ENCODE data around the gene PACRG.

The PACRG gene

DNA sequence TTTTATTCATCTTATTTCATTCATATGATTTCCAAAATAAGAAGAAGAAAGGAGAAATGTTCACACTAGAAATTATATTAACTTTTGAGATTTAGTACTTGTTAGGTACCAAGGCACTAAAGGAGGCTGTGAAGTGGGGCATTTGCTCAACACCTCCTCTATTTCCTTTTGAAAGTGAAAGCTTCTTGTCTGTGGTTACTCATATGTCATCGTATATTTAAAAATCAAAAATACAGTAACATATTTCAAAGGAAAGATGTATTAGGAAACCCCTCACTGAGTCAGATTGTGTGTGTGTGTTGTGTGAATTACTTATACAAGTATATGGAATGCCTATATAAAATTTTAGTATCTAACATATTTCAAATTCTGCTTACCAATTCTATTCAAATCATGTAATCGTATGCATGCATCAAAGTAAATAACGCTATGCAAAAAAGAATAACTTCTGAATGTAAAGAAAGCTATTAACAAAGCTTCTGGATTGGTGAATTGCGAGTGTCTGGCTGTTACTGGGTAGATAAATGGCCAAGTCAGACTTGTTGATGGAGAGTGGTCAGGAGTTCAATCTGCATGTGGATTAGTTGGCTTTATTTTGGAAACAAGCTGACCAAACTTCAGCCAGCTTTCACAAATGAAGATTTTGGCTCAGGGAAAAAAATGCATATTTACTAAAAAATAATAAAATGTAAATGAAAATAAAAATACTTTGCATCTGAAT, 70.9 kb downstream of the PACRG start:
- DNase-seq: no peak

DNA sequence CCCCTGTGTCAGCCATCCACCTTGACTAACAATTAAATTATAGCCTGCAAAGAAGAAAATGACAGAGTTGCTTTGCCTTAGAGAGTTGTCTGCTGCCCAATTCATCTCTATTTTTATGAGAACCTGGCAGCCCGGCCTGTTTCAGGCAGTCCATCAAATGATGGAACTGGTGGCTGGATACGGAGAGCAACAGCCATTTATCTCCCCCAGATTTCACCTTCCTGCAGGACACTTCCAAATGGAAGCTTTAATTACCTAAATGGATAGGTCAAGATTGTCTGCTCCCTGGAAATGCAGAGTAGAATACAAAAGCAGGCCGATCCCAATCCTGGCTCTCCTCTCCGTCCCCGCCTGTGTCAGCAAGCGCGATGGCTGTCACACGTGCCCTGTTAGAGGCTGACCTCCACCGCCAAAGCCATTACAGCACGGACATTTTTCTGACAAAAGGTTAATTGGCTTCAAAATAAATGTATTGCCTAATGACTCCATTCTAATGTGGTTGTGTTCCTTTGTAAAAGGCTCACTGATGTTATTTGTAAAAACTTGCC, 86.7 kb downstream of the PACRG start:
- no peak for DNase-seq

DNA sequence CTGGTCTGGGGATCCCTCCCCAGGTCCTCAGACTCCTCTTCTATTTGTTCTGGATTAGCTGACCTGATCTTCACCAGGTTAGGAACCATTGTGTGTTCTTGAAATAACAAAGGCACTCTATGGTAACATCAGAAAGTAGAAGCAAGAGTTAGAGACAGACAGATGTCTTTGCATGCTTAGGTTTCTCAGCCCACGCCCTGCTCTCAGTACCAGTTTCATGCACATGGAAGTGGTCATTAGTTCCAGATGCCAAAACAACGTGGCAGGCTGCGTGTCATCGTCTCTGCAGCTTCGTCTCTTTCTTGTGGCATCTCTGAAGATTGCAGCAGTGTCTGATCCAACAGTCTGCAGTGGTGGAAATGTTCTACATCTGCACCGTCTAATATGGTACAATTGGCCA, 89.4 kb downstream of the PACRG start:
- DNase-seq: no peak

DNA sequence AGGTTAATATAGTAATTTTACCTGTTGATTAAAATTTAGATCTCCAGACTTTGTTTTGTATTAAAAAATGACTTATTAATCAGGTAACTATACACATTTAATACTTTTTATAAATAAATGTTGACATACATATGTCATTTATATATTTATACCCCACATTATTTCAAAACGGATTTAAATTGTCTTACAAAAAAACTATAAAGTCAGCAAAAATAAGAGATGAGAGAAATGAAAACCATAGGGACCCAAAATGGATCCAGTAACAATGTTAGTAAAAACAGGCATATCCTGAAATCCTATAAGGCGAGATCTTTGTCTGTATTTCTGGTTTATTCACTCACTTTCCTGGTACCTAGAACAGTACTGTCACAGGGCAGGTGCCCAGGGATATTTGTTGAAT, 91.5 kb downstream of the PACRG start:
- no peak for DNase-seq

DNA sequence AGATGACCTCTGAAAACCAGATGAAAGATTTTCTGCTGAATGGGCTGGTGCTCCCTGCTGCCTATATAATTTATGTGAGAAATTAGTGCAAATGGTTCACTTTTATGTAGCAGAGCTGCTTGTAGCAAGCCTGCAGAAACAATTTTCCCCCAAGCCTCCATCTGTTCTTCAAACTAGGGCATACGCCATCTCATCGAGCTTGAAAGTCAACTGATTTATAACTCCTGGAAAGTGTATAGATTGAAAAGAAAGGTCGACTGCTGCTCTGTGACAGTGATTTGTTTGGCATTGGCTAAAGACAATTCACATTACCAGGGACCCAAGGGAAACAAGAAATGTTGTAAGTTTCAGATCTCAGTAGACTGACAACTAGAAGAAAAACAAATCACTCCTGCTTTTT, 93.3 kb downstream of the PACRG start:
- DNase-seq: no peak

DNA sequence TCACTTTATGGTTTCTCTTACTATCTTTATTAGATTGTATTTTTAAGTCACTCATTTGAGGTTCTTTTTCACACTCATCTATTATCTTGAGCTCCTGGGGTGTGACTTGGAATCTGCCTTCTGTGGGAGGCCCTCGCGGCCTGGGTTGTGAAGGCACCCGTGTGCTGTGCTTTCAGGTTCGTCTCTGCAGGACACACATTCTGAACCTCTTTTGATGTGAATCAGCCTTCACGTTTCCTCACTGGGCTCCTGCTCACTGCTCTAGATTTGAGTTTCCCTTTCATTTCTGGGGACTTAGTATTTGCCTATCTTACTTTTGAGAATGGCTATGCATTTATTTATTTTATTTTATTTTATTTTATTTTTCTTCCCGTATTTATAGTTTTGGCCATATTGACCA, 97.8 kb downstream of the PACRG start:
- DNase-seq: no peak

DNA sequence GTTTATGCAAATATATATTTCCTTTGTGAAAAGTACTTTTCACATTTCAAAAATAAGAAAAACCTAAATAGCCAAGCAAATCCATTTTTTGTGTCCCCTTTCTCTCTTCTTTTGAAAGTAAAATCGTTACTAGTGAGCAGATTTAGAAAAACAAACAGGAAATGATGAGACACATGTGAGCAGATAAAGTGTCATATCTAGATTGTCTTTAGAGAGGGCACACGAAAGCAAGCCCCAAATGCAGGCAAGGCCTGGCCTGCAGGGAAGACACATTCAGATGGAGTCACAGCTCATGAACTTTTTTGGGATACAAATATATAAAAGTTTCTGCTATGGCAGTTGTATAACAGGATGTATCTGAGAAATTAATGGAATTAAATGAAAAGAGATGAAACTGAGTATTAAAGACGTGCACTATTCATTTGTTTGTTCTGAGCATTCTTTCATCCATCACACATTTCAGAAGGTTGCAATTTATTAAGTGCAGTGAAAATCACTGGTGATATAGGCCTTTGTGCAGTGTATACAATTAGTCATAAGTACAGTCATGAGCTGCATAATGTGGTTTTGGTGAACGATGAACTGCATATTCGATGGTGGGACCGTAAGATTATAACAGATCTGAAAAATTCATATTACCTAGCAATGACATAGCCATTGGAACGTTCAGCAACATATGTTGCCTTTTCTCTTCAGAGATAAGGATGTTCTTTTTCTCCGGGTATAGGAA, 101.4 kb downstream of the PACRG start:
- no peak for DNase-seq

DNA sequence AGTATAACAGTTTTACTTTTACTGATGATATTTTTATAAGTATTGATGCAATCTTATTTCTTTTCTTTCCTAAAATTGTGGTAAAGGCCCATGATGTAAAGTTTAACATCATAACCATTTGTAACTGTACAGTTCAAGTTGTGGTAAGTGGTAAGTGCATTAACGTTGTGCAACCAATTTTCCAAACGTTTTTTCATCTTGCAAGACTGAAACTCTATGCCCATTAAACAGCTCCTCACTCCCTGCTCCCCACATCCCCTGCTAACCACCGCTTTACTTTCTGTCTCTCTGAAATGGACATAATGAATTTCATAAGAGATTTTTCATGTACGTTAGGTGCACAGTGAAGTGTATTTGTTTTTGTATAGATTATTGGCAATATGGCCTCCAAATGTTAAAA, 106.0 kb downstream of the PACRG start:
- no peak for DNase-seq

DNA sequence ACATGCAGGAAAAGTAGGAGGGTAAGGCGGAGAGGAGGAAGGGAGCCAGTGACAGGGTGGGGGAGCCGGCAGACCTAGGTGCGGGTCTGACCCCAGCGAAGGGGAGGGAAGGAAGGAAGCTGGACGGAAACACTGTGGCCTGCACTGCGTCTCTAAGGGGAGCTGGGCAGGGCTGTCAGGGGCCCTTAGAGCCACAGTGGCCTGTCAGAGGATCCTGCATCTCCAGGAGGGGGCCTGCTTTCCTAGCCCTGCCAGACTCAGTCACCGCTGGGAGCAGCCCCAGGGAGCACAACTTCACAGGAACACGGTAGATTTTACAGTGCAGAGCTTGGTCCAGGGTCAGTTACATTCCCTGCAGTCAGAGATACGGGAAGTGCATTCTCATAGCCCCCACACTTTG, 118.2 kb downstream of the PACRG start:
- no peak for DNase-seq

DNA sequence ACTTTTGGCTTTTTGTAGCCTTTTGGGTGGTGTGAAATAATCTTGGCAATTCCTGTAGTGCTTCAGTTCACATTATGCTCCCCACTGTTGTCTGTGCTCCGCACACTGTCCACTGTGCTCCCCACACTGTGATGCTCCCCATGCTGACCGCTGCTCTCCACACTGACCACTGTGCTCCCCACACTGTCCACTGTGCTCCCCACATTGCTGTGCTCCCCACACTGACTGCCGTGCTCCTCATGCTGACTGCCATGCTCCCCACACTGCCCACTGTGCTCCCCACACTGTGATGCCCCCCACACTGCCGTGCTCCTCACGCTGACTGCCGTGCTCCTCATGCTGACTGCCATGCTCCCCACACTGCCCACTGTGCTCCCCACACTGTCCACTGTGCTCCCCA, 118.9 kb downstream of the PACRG start:
- DNase-seq: no peak

DNA sequence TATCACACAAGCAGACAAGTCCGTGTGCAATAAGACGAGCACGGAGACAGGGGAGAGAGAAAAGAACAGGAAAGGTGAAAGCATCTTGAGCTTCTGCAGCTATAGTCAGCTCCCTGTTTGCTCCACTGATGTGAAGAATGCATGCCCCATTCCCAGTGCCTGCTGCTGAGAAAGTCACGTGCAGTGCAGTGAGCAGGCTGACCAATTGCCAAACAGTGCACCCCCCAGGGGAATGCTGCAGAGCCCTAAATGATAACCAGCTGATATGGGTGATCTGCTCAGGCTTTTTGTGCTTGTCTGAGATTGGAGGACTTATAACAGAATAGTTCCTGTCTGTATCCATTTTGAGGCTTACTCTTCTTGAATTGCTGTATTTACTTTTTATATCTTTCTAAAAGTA, 121.5 kb downstream of the PACRG start:
- peak; percentile 65 for DNase-seq

DNA sequence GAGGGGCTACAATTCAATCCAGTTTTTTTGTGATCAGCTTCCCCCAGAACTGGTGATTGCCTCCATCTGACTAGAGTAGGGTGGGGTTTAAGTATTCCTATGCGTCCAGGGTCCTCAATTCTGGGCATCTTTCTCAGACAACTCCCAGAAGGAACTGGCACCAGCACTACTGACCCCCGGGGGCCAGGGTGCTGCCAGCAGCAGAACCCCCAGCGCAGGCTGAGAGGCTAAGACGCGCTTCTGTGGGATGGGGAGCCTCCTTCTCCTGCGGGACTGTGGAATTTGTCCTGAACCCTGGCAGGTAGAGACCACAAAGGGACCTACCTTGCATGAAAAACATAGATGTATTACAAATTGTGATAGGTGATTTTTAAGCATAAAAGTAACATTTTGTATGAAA, 124.4 kb downstream of the PACRG start:
- DNase-seq: no peak

DNA sequence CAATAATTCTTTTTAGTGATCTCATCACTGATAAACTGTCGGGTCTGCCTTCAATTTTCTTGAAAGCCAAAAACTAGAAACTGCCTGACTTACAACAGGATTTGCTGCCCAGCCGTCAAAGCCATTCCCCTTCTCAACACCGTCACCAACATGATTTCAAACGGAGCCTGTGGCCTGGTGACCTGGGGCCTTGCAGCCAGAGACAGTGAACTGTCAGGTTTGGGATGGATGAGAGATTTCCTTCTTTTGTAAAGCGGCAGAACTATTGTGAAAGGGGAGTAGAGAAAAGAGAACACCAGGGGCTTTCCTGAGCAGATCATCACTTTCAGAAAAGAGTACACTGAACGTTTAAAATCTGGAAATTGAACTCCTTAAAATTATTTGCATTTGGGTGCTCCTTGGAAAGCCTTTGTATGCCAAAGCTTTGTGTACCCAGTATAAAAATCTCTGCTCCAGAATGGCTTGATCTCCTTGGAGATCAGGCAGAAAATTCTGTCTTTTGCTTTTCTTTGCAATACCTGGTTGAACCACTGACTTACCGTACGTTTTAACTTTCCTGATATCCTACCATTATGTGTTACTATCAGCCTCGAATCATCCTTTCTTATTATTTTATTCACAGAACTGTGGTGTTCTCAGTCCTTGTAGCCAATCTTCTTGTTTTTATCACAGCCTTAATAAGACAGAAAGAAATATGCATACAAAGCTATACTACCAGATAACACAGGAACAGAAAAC, 125.2 kb downstream of the PACRG start:
- DNase-seq: peak; percentile 45

DNA sequence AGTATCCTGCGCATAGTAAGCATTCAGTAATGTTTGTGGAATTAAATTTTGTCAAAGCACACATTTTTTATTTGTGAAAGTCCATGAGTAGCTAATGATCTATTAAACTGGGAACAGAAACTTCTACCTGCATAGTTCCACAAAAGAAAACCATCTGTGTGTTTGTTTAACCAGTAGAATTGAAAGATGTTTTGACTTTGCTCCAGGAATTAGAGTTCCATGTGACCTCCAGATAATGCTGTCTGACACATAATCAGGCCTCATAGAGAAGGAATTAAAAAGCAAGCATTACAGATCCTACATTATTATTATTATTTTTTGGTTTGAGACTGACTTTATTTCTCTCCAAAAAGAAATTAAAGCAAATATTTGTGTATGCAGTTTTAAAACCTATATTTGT, 126.5 kb downstream of the PACRG start:
- DNase-seq: peak; percentile 48

DNA sequence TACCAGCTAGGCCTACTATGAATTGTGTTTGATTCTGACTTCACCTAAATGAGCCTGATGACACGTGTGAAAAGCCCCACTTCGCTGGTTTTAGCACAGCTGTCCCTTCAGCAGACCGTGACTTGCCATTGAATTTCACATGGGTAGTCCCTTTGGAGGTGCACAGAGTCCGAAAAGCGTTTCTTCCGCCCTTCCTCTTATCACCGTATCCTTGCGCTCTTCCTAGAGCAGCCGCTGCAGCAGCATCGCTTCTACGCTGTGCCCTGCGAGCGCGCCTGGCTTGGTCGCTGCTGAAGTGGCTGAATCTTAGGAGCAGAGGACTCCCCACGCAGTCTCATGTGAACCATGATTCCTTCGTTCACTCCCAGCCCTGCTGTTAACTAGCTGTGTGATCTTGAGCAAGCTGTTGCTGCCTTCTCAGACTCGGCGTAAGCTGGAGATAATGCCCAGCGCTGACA, 127.0 kb downstream of the PACRG start:
- DNase-seq: peak; percentile 71

DNA sequence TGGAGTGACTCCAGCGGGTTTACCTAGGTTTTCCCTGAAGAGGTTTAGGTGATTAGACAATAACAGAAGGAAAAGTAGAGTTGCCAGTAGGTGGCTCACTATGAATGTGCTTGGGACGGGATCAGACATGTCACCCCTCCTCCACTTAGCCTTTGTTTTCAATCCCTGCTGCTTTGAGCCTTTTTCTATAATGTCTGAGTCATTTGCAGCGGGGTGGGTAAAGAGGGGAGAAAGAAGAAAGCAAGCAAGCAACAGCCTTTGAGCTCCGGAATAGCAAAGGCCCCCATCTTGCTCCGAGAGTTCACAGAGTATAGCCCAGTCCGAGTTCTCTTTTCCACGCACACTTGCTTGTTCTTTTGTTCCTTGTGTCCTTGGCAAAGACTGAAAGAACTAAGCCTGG, 129.1 kb downstream of the PACRG start:
- DNase-seq: peak; percentile 93

DNA sequence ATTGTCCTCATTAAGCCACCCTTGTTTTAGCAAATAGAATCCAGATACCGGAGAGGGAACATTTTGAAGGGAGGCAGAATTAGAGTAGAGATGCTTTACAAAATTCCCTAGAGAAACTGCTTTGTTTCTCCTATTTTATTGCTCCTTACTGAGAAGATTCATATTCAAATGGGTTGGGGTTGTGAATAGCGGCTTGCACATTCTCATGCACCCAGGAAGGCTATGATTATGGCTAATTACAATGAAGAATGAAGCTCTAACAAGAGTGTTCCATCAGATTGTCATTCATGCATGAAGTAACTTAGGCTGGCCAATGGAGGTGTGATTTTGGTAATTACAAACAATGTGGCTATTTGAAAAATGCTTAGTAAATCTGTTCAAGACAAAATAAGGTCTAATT, 129.6 kb downstream of the PACRG start:
- peak; percentile 72 for DNase-seq

DNA sequence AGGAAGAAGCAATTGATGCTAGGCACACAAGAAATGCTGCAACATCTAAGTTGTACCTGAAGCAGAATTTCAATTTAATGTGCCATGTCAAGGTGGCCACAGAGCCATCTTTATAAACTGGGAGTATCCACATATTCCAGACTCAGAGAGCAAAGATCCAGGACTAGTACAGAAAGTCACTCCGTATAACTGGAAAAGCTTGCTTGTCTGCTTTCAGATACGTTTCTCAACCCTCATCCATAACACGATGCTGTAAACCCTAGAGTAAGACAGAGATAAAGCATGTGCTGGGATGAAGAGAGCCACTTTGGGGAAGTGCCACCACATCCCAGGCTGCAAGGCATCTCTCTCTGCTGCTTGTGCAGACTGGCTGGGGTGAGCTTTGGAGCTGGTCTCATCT, 134.7 kb downstream of the PACRG start:
- no peak for DNase-seq

DNA sequence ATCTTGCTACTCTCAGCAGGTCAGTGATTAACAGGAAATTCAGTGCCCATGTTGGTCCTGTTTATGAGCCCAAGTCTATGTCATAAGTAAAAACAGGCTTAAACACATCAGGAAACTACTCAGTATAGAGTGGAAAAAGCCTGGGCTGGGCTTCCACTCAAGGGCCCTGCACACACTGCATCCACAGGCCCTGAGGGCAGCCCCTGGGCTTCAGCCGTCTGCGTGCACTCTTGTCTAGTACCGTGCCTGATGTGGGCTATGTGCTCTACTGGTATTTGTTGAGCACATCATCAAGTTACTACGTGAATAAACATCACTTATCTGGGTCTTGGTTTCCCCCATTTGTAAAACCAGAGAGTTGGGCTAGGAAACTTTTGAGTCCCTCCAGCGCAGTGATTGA, 135.2 kb downstream of the PACRG start:
- DNase-seq: no peak

DNA sequence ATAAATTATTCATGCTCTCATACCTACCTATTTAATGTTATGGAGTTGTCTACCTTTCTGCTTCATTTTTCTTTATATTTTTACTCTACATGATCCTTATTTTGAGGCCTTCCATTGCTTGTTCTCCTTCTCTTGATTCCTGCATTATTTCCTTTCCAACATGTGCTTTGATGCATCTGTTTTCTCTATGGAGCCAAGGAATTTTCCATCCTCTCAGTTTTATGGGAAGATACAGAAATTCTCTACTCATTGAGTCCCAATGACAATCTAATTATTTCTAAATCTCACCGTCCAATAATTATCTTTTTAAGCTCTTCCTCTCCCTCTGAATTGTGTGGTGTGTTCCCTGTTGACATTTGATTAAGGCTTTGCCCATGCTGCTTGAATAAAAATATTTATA, 136.0 kb downstream of the PACRG start:
- no peak for DNase-seq

DNA sequence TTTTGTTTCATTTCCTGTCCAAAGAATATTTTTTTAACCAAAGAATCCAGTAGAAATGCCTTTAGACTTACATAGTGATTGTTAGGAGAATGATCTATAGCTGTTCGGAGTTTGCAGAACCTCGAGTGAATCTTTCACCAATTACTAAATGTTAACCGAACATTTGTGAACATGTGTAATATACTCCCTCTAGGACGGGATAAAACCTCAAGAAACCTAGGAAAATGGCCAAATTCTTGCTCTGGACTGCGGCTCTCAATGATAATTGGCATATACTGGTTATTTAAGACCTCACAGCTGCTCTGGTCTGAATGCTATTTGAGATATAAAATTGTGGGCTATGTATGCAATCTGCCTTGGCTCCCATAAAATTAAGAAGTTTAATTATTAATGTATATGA, 137.1 kb downstream of the PACRG start:
- DNase-seq: no peak

DNA sequence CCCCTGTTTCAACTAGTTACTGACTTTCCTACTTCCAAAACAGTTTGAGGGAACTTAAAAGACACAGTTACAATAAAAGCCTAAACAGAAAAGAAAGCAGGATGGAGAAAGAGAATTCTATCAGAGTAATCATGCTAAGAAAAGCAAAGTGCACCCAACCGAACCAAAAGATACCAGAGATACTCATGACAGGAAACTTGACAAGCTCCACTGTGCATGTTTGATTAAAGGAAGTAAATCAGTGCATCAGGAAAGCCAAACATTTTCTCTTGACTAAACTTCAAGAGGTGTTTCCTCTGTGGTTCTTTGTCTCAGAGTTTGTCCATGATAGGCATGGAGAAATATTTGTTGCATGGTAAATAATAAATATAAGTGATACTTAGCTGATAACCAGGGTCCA, 138.9 kb downstream of the PACRG start:
- DNase-seq: no peak

DNA sequence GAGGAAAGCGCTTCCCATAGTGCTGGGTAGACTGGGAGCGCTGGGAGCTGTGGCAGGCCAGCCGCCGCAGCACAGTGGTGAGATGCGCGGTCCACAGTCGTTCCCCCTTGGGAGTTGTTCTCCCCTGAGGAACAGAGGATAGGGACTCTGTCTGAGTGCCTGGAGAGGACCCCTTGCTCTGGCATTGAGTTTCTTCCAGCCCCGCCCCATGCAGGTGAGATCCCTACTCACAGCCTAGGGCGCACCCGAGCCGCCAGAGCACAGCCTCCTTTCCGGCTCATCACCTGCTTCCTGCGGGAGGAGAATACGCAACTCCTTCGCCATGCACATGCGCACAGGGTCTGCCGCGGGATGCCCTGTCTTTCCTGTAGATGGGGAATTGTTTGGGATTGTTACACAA, 140.6 kb downstream of the PACRG start:
- no peak for DNase-seq

DNA sequence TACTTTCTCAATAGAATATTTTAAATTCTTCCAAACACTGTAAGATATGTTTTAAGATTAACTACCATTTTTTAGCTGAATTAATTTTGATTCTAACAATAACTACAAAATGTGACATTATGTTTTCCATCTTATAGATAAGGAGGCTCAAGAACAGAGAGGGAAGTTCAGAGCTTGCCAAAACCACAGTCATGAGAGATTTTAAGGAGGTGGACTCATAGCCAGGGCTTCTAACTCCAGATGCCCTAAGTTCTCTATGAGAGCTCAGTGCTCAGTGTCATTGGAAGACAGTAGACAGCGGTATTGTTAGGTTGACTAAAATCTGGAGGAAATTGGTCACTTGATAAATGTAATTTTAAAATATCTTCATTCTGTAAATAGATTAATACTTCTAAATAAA, 144.2 kb downstream of the PACRG start:
- DNase-seq: no peak
